H1 (cell line): ENCODE measurements around the gene ERICH6. TPM values are rescaled to one million over a fixed set of nuclear protein-coding genes. Genes with fewer than 3 reads are reported as not detected.

Experiments
- CTCF ChIA-PET: fragments of 300-600 bp; sonication (Branson Sonifier 250); formaldehyde crosslinking; loops from one replicate; lab custom pipeline; 2021; ENCODE audit not compliant: partially characterized antibody; lab: Charles Lee
- POLR2A ChIA-PET: fragments of 300-600 bp; sonication (Branson Sonifier 250); formaldehyde crosslinking; loops from one replicate; lab custom pipeline; 2021; ENCODE audit warnings: inconsistent platforms; ENCODE audit not compliant: partially characterized antibody; lab: Charles Lee
- DNase-seq, 2 experiments: peaks; one replicate each; pipeline versions ENCODE4 v3.0.0 to v3.0.0-alpha.2; 2010 to 2022; ENCODE audit warnings: low spot score in 2 of 2, low read depth in 1 of 2, mixed read lengths in 1 of 2
- FAIRE-seq: peaks from 2 replicates; lab custom pipeline; 2011; peaks lifted over from hg19 to GRCh38; lab: Jason Lieb, UNC
- H2AFZ ChIP-seq: 2 replicates; pipeline ENCODE4 v1.8.1; 2012; ENCODE audit warnings: low read length, inconsistent platforms
- H2AK5ac ChIP-seq: 2 replicates; pipeline ENCODE4 v1.6.1; 2013; ENCODE audit warnings: low read depth, low read length
- H2BK120ac ChIP-seq: replicated peaks from 2 replicates; pipeline ENCODE3; 2013; ENCODE audit warnings: low read depth, low read length, inconsistent platforms
- H2BK12ac ChIP-seq: 2 replicates; pipeline ENCODE4 v1.6.1; 2013; ENCODE audit warnings: low read depth, low read length
- H2BK15ac ChIP-seq: 2 replicates; pipeline ENCODE4 v1.6.1; 2013; ENCODE audit warnings: low read length
- H2BK20ac ChIP-seq: 2 replicates; pipeline ENCODE4 v1.6.1; 2013; ENCODE audit warnings: low read length
- H2BK5ac ChIP-seq: 2 replicates; pipeline ENCODE4 v1.6.1; 2013; ENCODE audit warnings: low read depth, low read length
- H3K14ac ChIP-seq: 2 replicates; pipeline ENCODE4 v1.6.1; 2013; ENCODE audit warnings: inconsistent platforms; ENCODE audit not compliant: insufficient read length
- H3K18ac ChIP-seq: 2 replicates; pipeline ENCODE4 v1.6.1; 2013; ENCODE audit warnings: low read length; ENCODE audit errors: extremely low read depth
- H3K23ac ChIP-seq: 2 replicates; pipeline ENCODE4 v1.6.1; 2013; ENCODE audit warnings: inconsistent platforms; ENCODE audit not compliant: insufficient read length
- H3K23me2 ChIP-seq: 2 replicates; pipeline ENCODE4 v1.6.1; 2013; ENCODE audit warnings: low read depth, low read length
- H3K27ac ChIP-seq: 2 replicates; pipeline ENCODE4 v1.6.1; 2011; ENCODE audit warnings: low read depth, low read length, inconsistent platforms
- H3K27me3 ChIP-seq, 4 experiments: replicated peaks in 1 of 4; 1 replicate in 1 of 4; 2 replicates in 3 of 4; pipeline versions ENCODE4 v1.6.1 to v1.8.1; 2011 to 2013; ENCODE audit warnings: low read length in 3 of 4, mild to moderate bottlenecking in 3 of 4, inconsistent platforms in 2 of 4, mixed read lengths in 2 of 4, moderate library complexity in 1 of 4; ENCODE audit not compliant: control insufficient read depth in 3 of 4, insufficient read depth in 3 of 4; ENCODE audit errors: extremely low read depth in 1 of 4
- H3K36me3 ChIP-seq, 4 experiments: 2 replicates each; pipeline versions ENCODE4 v1.6.1 to v1.8.1; 2011 to 2013; ENCODE audit warnings: mild to moderate bottlenecking in 4 of 4, low read length in 3 of 4, moderate library complexity in 2 of 4, control low read depth in 1 of 4, inconsistent platforms in 1 of 4; ENCODE audit not compliant: insufficient read depth in 4 of 4, control insufficient read depth in 2 of 4
- H3K4ac ChIP-seq: replicated peaks from 2 replicates; pipeline ENCODE3; 2013; ENCODE audit warnings: low read length, low read depth, mixed read lengths, inconsistent platforms; ENCODE audit not compliant: insufficient read length
- H3K4me1 ChIP-seq, 4 experiments: replicated peaks in 1 of 4; 1 replicate in 1 of 4; 2 replicates in 3 of 4; pipeline versions ENCODE4 v1.6.1 to v1.8.1; 2011 to 2013; ENCODE audit warnings: low read length in 3 of 4, inconsistent platforms in 2 of 4, mixed read lengths in 1 of 4; ENCODE audit not compliant: insufficient read depth in 4 of 4, control insufficient read depth in 3 of 4
- H3K4me2 ChIP-seq, 2 experiments: 2 replicates each; pipeline versions ENCODE4 v1.6.1 to v1.8.1; 2011 to 2013; ENCODE audit warnings: low read depth in 2 of 2, low read length in 2 of 2, control low read depth in 1 of 2, inconsistent platforms in 1 of 2, mild to moderate bottlenecking in 1 of 2; ENCODE audit not compliant: insufficient read depth in 1 of 2
- H3K4me3 ChIP-seq, 4 experiments: fragments of 200-600, 300-600 bp in 1 of 4; sonication (generic), shearing (Covaris generic), sonication (Bioruptor Twin) in 1 of 4; 2 replicates each; pipeline versions ENCODE4 v1.5.1 to v1.8.1; 2011 to 2016; ENCODE audit warnings: low read length in 4 of 4, low read depth in 3 of 4, control low read depth in 2 of 4, inconsistent platforms in 2 of 4, mild to moderate bottlenecking in 2 of 4, mixed read lengths in 1 of 4, moderate library complexity in 1 of 4; ENCODE audit not compliant: insufficient read depth in 2 of 4; ENCODE audit errors: extremely low read depth in 1 of 4
- H3K56ac ChIP-seq: replicated peaks from 2 replicates; pipeline ENCODE3; 2013; ENCODE audit warnings: low read depth, mild to moderate bottlenecking, mixed read lengths, low read length, inconsistent platforms; ENCODE audit not compliant: insufficient read length
- H3K79me1 ChIP-seq: 2 replicates; pipeline ENCODE4 v1.6.1; 2013; ENCODE audit warnings: low read depth, low read length, control low read depth
- H3K79me2 ChIP-seq, 2 experiments: 2 replicates each; pipeline versions ENCODE4 v1.6.1 to v1.8.1; 2012 to 2013; ENCODE audit warnings: low read length in 2 of 2, mild to moderate bottlenecking in 2 of 2, inconsistent platforms in 1 of 2; ENCODE audit not compliant: insufficient read depth in 2 of 2, control insufficient read depth in 1 of 2
- H3K9ac ChIP-seq, 4 experiments: replicated peaks in 1 of 4; 1 replicate in 1 of 4; 2 replicates in 3 of 4; pipeline versions ENCODE4 v1.6.1 to v1.8.1; 2011 to 2013; ENCODE audit warnings: low read depth in 3 of 4, low read length in 3 of 4, control low read depth in 2 of 4, mild to moderate bottlenecking in 2 of 4, moderate library complexity in 2 of 4, inconsistent platforms in 1 of 4; ENCODE audit errors: extremely low read depth in 1 of 4
- H3K9me3 ChIP-seq, 2 experiments: 2 replicates each; pipeline versions ENCODE4 v1.6.1 to v1.8.1; 2012 to 2013; ENCODE audit warnings: mild to moderate bottlenecking in 2 of 2, moderate library complexity in 2 of 2, control low read depth in 1 of 2, inconsistent platforms in 1 of 2, low read depth in 1 of 2, low read length in 1 of 2, mixed read lengths in 1 of 2; ENCODE audit not compliant: insufficient read depth in 2 of 2
- H4K20me1 ChIP-seq, 2 experiments: replicated peaks in 1 of 2; 2 replicates each; pipeline versions ENCODE3 to v1.8.1; 2011 to 2013; ENCODE audit warnings: inconsistent platforms in 2 of 2, low read length in 2 of 2, mild to moderate bottlenecking in 1 of 2; ENCODE audit not compliant: insufficient read depth in 2 of 2, control insufficient read depth in 1 of 2
- H4K5ac ChIP-seq: 2 replicates; pipeline ENCODE4 v1.6.1; 2013; ENCODE audit warnings: low read length, low read depth, mixed read lengths, inconsistent platforms; ENCODE audit not compliant: insufficient read length
- H4K8ac ChIP-seq: 2 replicates; pipeline ENCODE4 v1.8.0; 2013; ENCODE audit warnings: mild to moderate bottlenecking, moderate library complexity, low read length, inconsistent platforms; ENCODE audit not compliant: insufficient read depth; ENCODE audit errors: extremely low read depth
- H4K91ac ChIP-seq: replicated peaks from 2 replicates; pipeline ENCODE3; 2013; ENCODE audit warnings: low read length, mixed read lengths, inconsistent platforms; ENCODE audit not compliant: insufficient read length
- CBX5 ChIP-seq: fragments of 300-800, 300-1000 bp; sonication (generic); IDR thresholded peaks from 2 replicates; pipeline ENCODE4 v1.7.1; 2016; ENCODE audit warnings: antibody characterized with exemption, low read length, low read depth
- EGR1 ChIP-seq: IDR thresholded peaks from 2 replicates; pipeline ENCODE4 v1.6.1; 2011; ENCODE audit warnings: low read depth, low read length, borderline replicate concordance
- EP300 ChIP-seq, 2 experiments: IDR thresholded peaks; 1 replicate in 1 of 2; 2 replicates in 1 of 2; pipeline ENCODE4 v1.6.1; 2011 to 2012; ENCODE audit warnings: low read depth in 2 of 2, low read length in 2 of 2, mild to moderate bottlenecking in 2 of 2, borderline replicate concordance in 1 of 2, inconsistent platforms in 1 of 2, moderate library complexity in 1 of 2
- KDM4A ChIP-seq: IDR thresholded peaks from one replicate; pipeline ENCODE4 v1.7.1; 2012; ENCODE audit warnings: low read depth, mild to moderate bottlenecking, moderate library complexity, low read length, inconsistent platforms; ENCODE audit not compliant: severe bottlenecking
- MAFK ChIP-seq: IDR thresholded peaks from 2 replicates; pipeline ENCODE4 v1.6.1; 2012; ENCODE audit warnings: low read depth, mild to moderate bottlenecking, improper control_type of control experiment, low read length
- PHF8 ChIP-seq: fragments of 200-600 bp; sonication (generic); conservative IDR thresholded peaks from 2 replicates; pipeline ENCODE4 v1.7.1; 2012; ENCODE audit warnings: low read depth, mild to moderate bottlenecking, inconsistent platforms, low read length, moderate library complexity
- SP2 ChIP-seq: IDR thresholded peaks from 2 replicates; pipeline ENCODE4 v1.6.1; 2012; ENCODE audit warnings: mild to moderate bottlenecking, low read length, inconsistent platforms
- TEAD4 ChIP-seq: IDR thresholded peaks from 2 replicates; pipeline ENCODE4 v1.6.1; 2012; ENCODE audit warnings: low read depth, low read length, inconsistent platforms, mixed read lengths
- WGBS, 2 experiments: shearing (Covaris generic) in 1 of 2; methylation state at CpG; one replicate each; pipeline versions ENCODE4 v1.1.6 to v1.1.7; 2013 to 2015; ENCODE audit warnings: low lambda C conversion rate in 2 of 2, mixed read lengths in 2 of 2, inconsistent platforms in 1 of 2, low coverage in 1 of 2, missing lambda C conversion rate in 1 of 2; ENCODE audit not compliant: insufficient replicate concordance in 2 of 2, insufficient coverage in 1 of 2, insufficient read length in 1 of 2; ENCODE audit errors: extremely low coverage in 1 of 2, missing lambda C conversion rate in 1 of 2; 5-methylcytosine and 5-hydroxymethylcytosine counted together
- polyA plus RNA-seq, 7 experiments: library from polyadenylated mRNA; depleted of rRNA in 3 of 7; stranded (reverse) in 5 of 7; unstranded in 2 of 7; fragments of >200 nt in 5 of 7; fragments of 200-250 nt in 2 of 7; gene quantifications; 1 replicate in 5 of 7; 2 replicates in 1 of 7; 4 replicates in 1 of 7; pipeline versions ENCODE4 v1.2.1 to v1.2.3, GENCODE V29; 2011 to 2013; ENCODE audit warnings: missing spikeins in 2 of 7, mixed read lengths in 2 of 7
- total RNA-seq: library from RNA; stranded (reverse); fragmentation: NEBNext Ultra II Directional; extraction: Animal tissue kit (Norgen Biotek cat#: 25700); gene quantifications from 2 replicates; pipeline ENCODE4 v1.2.1, GENCODE V29; 2021

ERICH6 gene
- total and polyA plus RNA-seq, 2 of the 8 experiments (the other 6 are each of a cell fraction or from before 2014, with no cell fraction given) = not detected

DNA sequence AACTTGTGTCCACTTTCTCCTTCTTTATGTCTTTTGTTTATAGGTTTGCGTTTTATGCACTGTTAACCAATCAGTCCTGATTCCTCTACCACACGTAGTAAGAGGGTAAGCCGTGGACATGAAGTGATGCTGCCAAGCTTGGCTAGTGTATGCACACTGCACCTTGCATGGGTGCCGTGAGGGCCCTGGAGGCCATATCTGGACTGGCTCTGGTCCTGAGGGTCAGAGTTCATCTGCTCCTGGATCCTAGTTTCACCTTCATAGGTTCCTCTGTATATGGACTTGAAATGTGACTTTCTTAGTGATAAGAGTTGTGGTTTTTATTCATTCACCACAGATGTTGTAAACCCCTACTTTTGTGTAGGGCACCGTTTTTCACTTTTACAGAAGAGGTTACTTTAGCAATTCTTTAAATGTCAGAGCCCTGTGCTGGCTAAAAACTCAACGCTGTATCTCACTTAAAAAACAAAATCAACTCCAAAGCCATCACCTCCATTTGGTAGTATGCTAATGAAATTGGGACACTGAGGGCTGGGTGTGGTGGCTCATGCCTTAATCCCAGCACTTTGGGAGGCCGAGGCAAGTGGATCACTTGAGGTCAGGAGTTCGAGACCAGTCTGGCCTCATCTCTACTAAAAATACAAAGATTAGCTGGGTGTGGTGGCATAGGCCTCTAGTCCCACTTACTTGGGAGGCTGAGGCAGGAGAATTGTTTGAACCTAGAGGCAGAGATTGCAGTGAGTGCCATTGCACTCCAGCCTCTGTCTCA is 36.3 kb upstream of the ERICH6 start:
- no peaks in the 10 kb centered on the region for H4K20me1 ChIP-seq
- DNase-seq = no peak
- H3K36me3 ChIP-seq = no peaks in the 10 kb centered on the region
- no peak for FAIRE-seq
- H3K79me2 ChIP-seq = no peaks in the 10 kb centered on the region; a peak in 1 of 4 replicates
- peaks cover 0 to 5% (median 3%) of the 10 kb centered on the region in 4 experiments; a peak in 4 of 7 replicates for H3K4me1 ChIP-seq
- no peak overlapping the region for H2AFZ ChIP-seq
- H2BK5ac ChIP-seq = no peak overlapping the region
- H3K23ac ChIP-seq = no peak overlapping the region
- H3K27ac ChIP-seq = no peak overlapping the region
- no peaks in the 10 kb centered on the region; the same call in 1 of the 2 replicates for H3K23me2 ChIP-seq
- H3K27me3 ChIP-seq = no peaks in the 10 kb centered on the region
- H3K9me3 ChIP-seq = no peaks in the 10 kb centered on the region
- 90% methylated on average over 8 of the region's 8 CpGs; no CpG with 5 or more reads in 1 of the 2 experiments for WGBS, 2 experiments
- no peak overlapping the region for H3K18ac ChIP-seq
- H3K14ac ChIP-seq = no peak overlapping the region
- no peak overlapping the region for H3K4me3 ChIP-seq
- no peak overlapping the region for H2BK120ac ChIP-seq
- H4K91ac ChIP-seq = no peak overlapping the region
- TF ChIP-seq EP300 (IDR thresholded peaks at IDR 0.05; ENCODE audit: borderline replicate concordance in 1 of 2, low read depth in 2 of 2, low read length in 2 of 2) (no peak), TEAD4 (no peak), EGR1 (no peak), KDM4A (no peak), CBX5 (no peak), PHF8 (no peak), SP2 (no peak), MAFK (no peak)
- H3K79me1 ChIP-seq = peaks cover 8% of the 10 kb centered on the region
- H3K56ac ChIP-seq = no peak overlapping the region
- no peak overlapping the region; the same call in 1 of the 2 replicates for H2AK5ac ChIP-seq
- POLR2A ChIA-PET = interaction anchor here (0.7 kb wide), 1 partner anchor 281 kb away, joined by 5 read pairs; no protein-coding TSS in a partner anchor
- no peak overlapping the region for H2BK12ac ChIP-seq
- CTCF ChIA-PET = interaction anchor here (0.9 to 1.1 kb wide), 2 partner anchors 18 to 124 kb away, joined by 3 read pairs; no protein-coding TSS in a partner anchor
- no peak overlapping the region for H3K9ac ChIP-seq
- H3K4me2 ChIP-seq = no peak overlapping the region
- H4K8ac ChIP-seq = no peak overlapping the region
- no peak overlapping the region for H2BK15ac ChIP-seq
- H3K4ac ChIP-seq = no peak overlapping the region
- no peak overlapping the region for H4K5ac ChIP-seq
- H2BK20ac ChIP-seq = no peak overlapping the region
